Natural killer cell (primary cell): ENCODE measurements around the gene PIK3AP1. TPM values are rescaled to one million over a fixed set of nuclear protein-coding genes. Genes with fewer than 3 reads are reported as not detected.
A peak's percentile ranks its signal among the peaks of the same experiment; 100 is the strongest.

Experiments
- ATAC-seq, 3 donors: fragments of 150-1000 bp in 2 of 3; fragments of 200-7000 bp in 1 of 3; cut with Tn5 transposase; 1 replicate in 1 of 3; 2 replicates in 2 of 3; pipeline ENCODE4 v1.10.0; 2021; ENCODE audit warnings: mild to moderate bottlenecking in 2 of 3, moderate library complexity in 2 of 3
- DNase-seq, 2 donors: peaks; one replicate each; pipeline versions ENCODE4 v3.0.0 to v3.0.0-alpha.2; 2013 to 2021; ENCODE audit warnings: mixed read lengths in 1 of 2
- H3K27ac ChIP-seq: one replicate; pipeline ENCODE4 v1.5.1; 2013; ENCODE audit warnings: mild to moderate bottlenecking, low read length
- H3K27me3 ChIP-seq: one replicate; pipeline ENCODE4 v1.6.1; 2013; ENCODE audit warnings: low read length; ENCODE audit not compliant: control insufficient read depth, insufficient read depth
- H3K36me3 ChIP-seq: one replicate; pipeline ENCODE4 v1.6.1; 2013; ENCODE audit warnings: low read length; ENCODE audit not compliant: control insufficient read depth, insufficient read depth
- H3K4me1 ChIP-seq: one replicate; pipeline ENCODE4 v1.6.1; 2013; ENCODE audit warnings: low read length; ENCODE audit not compliant: control insufficient read depth, insufficient read depth
- H3K4me3 ChIP-seq: one replicate; pipeline ENCODE4 v1.5.1; 2013; ENCODE audit warnings: low read length
- H3K9me3 ChIP-seq: one replicate; pipeline ENCODE4 v1.6.1; 2013; ENCODE audit warnings: low read length; ENCODE audit not compliant: control insufficient read depth, insufficient read depth
- H3K27ac Mint-ChIP-seq, 2 donors: one replicate each; pipeline ENCODE4 v1.8.0; 2022; ENCODE audit warnings: mild to moderate bottlenecking in 2 of 2, mixed read lengths in 2 of 2, moderate library complexity in 1 of 2
- H3K27me3 Mint-ChIP-seq, 2 donors: one replicate each; pipeline ENCODE4 v1.8.0; 2022; ENCODE audit warnings: low read depth in 2 of 2, mixed read lengths in 2 of 2
- H3K36me3 Mint-ChIP-seq: one replicate; pipeline ENCODE4 v1.8.0; 2022; ENCODE audit warnings: mixed read lengths
- H3K4me1 Mint-ChIP-seq, 2 donors: one replicate each; pipeline ENCODE4 v1.8.0; 2022; ENCODE audit warnings: mixed read lengths in 2 of 2
- H3K4me3 Mint-ChIP-seq: one replicate; pipeline ENCODE4 v1.8.0; 2022; ENCODE audit warnings: mild to moderate bottlenecking, moderate library complexity, mixed read lengths
- H3K9me3 Mint-ChIP-seq, 2 donors: one replicate each; pipeline ENCODE4 v1.8.0; 2022; ENCODE audit warnings: mixed read lengths in 2 of 2
- CTCF ChIP-seq: fragments of 200-600 bp; IDR thresholded peaks from one replicate; pipeline ENCODE4 v1.8.0; 2022; ENCODE audit warnings: antibody characterized with exemption
- WGBS: methylation state at CpG from one replicate; pipeline ENCODE4 v1.1.7; 2013; ENCODE audit warnings: missing lambda C conversion rate; ENCODE audit not compliant: insufficient coverage; 5-methylcytosine and 5-hydroxymethylcytosine counted together
- intact Hi-C: fragments of 100-400 bp; cut with micrococcal nuclease; formaldehyde crosslinking; loops from one replicate; pipeline ENCODE4 v1.14.2; 2022
- total RNA-seq, 4 donors: library from RNA; stranded (reverse); fragments of 120-200 nt in 1 of 4; gene quantifications; one replicate each; pipeline versions ENCODE4 v1.2.3 to v1.2.4, GENCODE V29; 2013 to 2022

PIK3AP1 gene
- total RNA-seq, 3 donors from 2014 or later (not counting 1 experiment from before 2014, with no cell fraction given), result 95.3 to 137 (median 97.1) TPM

GRCh38 chr10:96646301-96646700, 74.0 kb downstream of the PIK3AP1 start:
- WGBS, result 84% methylated on average over 4 of the region's 4 CpGs
- Mint-ChIP-seq H3K9me3 (no peaks in the 10 kb centered on the region), H3K27ac (peak overlapping the region; percentile 87), H3K4me1 (peaks cover 36 to 45% of the 10 kb centered on the region in 2 donors), H3K4me3 (peak overlapping the region; percentile 65), H3K27me3 (no peaks in the 10 kb centered on the region), H3K36me3 (peaks cover 14% of the 10 kb centered on the region)
- peaks cover 63% of the 10 kb centered on the region for H3K36me3 ChIP-seq
- DNase-seq (no peak), ATAC-seq (no peak)
- no peaks in the 10 kb centered on the region for H3K9me3 ChIP-seq
- TF ChIP-seq CTCF, result no peak
- H3K27me3 ChIP-seq, result no peaks in the 10 kb centered on the region
- H3K27ac ChIP-seq, result peak overlapping the region; percentile 9
- H3K4me1 ChIP-seq, result peaks cover 28% of the 10 kb centered on the region
- no peak overlapping the region for H3K4me3 ChIP-seq
- intact Hi-C loops, result no loop called here

- Histone ChIP-seq H3K27ac (peak overlapping the region; percentile 12), H3K9me3 (no peaks in the 10 kb centered on the region), H3K4me3 (no peak overlapping the region), H3K36me3 (peaks cover 52% of the 10 kb centered on the region), H3K27me3 (no peaks in the 10 kb centered on the region), H3K4me1 (peaks cover 22% of the 10 kb centered on the region)
- Mint-ChIP-seq H3K4me1 (peaks cover 33 to 36% of the 10 kb centered on the region in 2 donors), H3K9me3 (no peaks in the 10 kb centered on the region), H3K36me3 (peaks cover 14% of the 10 kb centered on the region), H3K4me3 (no peak overlapping the region), H3K27me3 (no peaks in the 10 kb centered on the region), H3K27ac (peak overlapping the region; percentile 44 to 87)
- ATAC-seq (no peak), DNase-seq (no peak)
- intact Hi-C loops, result no loop called here
- WGBS, result 70% methylated on average over 13 of the region's 13 CpGs
- TF ChIP-seq CTCF, result no peak
Measured at GRCh38 chr10:96645191-96645721, 75.1 kb downstream of the PIK3AP1 start.

- H3K4me1 ChIP-seq, result peaks cover 19% of the 10 kb centered on the region
- H3K4me3 ChIP-seq, result no peak overlapping the region
- H3K9me3 ChIP-seq, result no peaks in the 10 kb centered on the region
- Mint-ChIP-seq H3K36me3 (peaks cover 17% of the 10 kb centered on the region), H3K9me3 (no peaks in the 10 kb centered on the region), H3K4me3 (no peak overlapping the region), H3K27ac (peak overlapping the region; percentile 8 to 87), H3K4me1 (peaks cover 35 to 40% of the 10 kb centered on the region in 2 donors), H3K27me3 (no peaks in the 10 kb centered on the region)
- no peak overlapping the region for H3K27ac ChIP-seq
- intact Hi-C loops, result loop anchor here (1.0 kb wide), 3 partner anchors 47 to 186 kb away; no protein-coding TSS in a partner anchor
- WGBS, result 81% methylated on average over 7 of the region's 9 CpGs
- no peak for TF ChIP-seq CTCF
- DNase-seq (peak in 1 of 2 donors; percentile 21), ATAC-seq (no peak)
- peaks cover 41% of the 10 kb centered on the region for H3K36me3 ChIP-seq
- no peaks in the 10 kb centered on the region for H3K27me3 ChIP-seq
Measured at GRCh38 chr10:96643920-96644319, 76.4 kb downstream of the PIK3AP1 start.

- TF ChIP-seq CTCF, result peak; percentile 74
- intact Hi-C loops, result loop anchor here (1.0 kb wide), 3 partner anchors 48 to 187 kb away; no protein-coding TSS in a partner anchor
- Histone ChIP-seq H3K27me3 (no peaks in the 10 kb centered on the region), H3K4me1 (peaks cover 18% of the 10 kb centered on the region), H3K4me3 (no peak overlapping the region), H3K27ac (no peak overlapping the region), H3K9me3 (no peaks in the 10 kb centered on the region), H3K36me3 (peaks cover 44% of the 10 kb centered on the region)
- Mint-ChIP-seq H3K27me3 (no peaks in the 10 kb centered on the region), H3K9me3 (no peaks in the 10 kb centered on the region), H3K36me3 (peaks cover 18% of the 10 kb centered on the region), H3K4me1 (peaks cover 36 to 39% of the 10 kb centered on the region in 2 donors), H3K4me3 (no peak overlapping the region), H3K27ac (peak overlapping the region in 1 of 2 donors; percentile 36)
- DNase-seq (peak; percentile 72 to 75), ATAC-seq (peak; percentile 71 to 77 (median 74))
- 20% methylated on average over 3 of the region's 4 CpGs for WGBS
Measured at GRCh38 chr10:96642973-96643372, 77.3 kb downstream of the PIK3AP1 start.
